HepG2 (cell line): ENCODE results near the gene RHEBL1. TPM values are rescaled to one million over a fixed set of nuclear protein-coding genes. Genes with fewer than 3 reads are reported as not detected.

Experiments
- ATAC-seq: fragments of 200-7000 bp; cut with Tn5 transposase; 3 replicates; pipeline ENCODE4 v1.9.1; 2020; ENCODE audit warnings: mild to moderate bottlenecking, moderate library complexity
- BruUV-seq: library from RNA; stranded (reverse); fragments of 400-500 nt; replicated peaks from 2 replicates; lab custom pipeline; 2021; lab: Mats Ljungman, UMichigan
- CTCF ChIA-PET: fragments of 300-600 bp; formaldehyde crosslinking; extraction: SDS; loops from one replicate; lab custom pipeline; 2021; ENCODE audit warnings: low total read pairs, inconsistent platforms, low intra/inter-chr PET ratio; lab: Yijun Ruan, JAX
- POLR2A ChIA-PET: fragments of 350-600 bp; sonication (Branson Sonifier 250); formaldehyde crosslinking; loops from one replicate; lab custom pipeline; 2020; ENCODE audit warnings: antibody characterized with exemption, inconsistent platforms; lab: Yijun Ruan, JAX
- DNase-seq: peaks from one replicate; pipeline ENCODE4 v3.0.0-alpha.2; 2015; ENCODE audit warnings: low spot score
- FAIRE-seq: peaks from 3 replicates; lab custom pipeline; 2011; peaks lifted over from hg19 to GRCh38; lab: Jason Lieb, UNC
- H2AFZ ChIP-seq: one replicate; pipeline ENCODE4 v1.6.1; 2011; ENCODE audit warnings: low read length, inconsistent platforms
- H3K27ac ChIP-seq: fragments of 300-600 bp; 3 replicates; pipeline ENCODE4 v1.8.0; 2011; ENCODE audit warnings: mixed run types, mild to moderate bottlenecking, mixed read lengths, low read length, inconsistent platforms; ENCODE audit not compliant: insufficient read depth; ENCODE audit errors: extremely low read length
- H3K27me3 ChIP-seq, 2 experiments: fragments of 200-600 bp in 1 of 2; 2 replicates in 1 of 2; 3 replicates in 1 of 2; pipeline versions ENCODE4 v1.6.0 to v1.8.0; 2011; ENCODE audit warnings: low read length in 2 of 2, mild to moderate bottlenecking in 2 of 2, moderate library complexity in 2 of 2, inconsistent platforms in 1 of 2; ENCODE audit not compliant: insufficient read depth in 2 of 2, control insufficient read depth in 1 of 2
- H3K36me3 ChIP-seq, 2 experiments: fragments of 200-600 bp in 1 of 2; replicated peaks in 1 of 2; 2 replicates in 1 of 2; 3 replicates in 1 of 2; pipeline versions ENCODE4 v1.5.1 to v1.8.0; 2011; ENCODE audit warnings: low read length in 2 of 2, inconsistent platforms in 1 of 2; ENCODE audit not compliant: insufficient read depth in 2 of 2, control insufficient read depth in 1 of 2
- H3K4me1 ChIP-seq: 2 replicates; pipeline ENCODE4 v1.5.1; 2012; ENCODE audit warnings: low read length, inconsistent platforms; ENCODE audit not compliant: insufficient read depth
- H3K4me2 ChIP-seq: 2 replicates; pipeline ENCODE4 v1.6.0; 2011; ENCODE audit warnings: low read depth, low read length, inconsistent platforms
- H3K4me3 ChIP-seq, 3 experiments: fragments of 200-600 bp in 1 of 3; sonication (generic), shearing (Covaris generic) in 1 of 3; replicated peaks in 1 of 3; 2 replicates each; pipeline ENCODE4 v1.5.1; 2011 to 2016; ENCODE audit warnings: low read length in 3 of 3, inconsistent platforms in 2 of 3, low read depth in 2 of 3, mild to moderate bottlenecking in 2 of 3, control low read depth in 1 of 3, mixed read lengths in 1 of 3; ENCODE audit not compliant: insufficient read depth in 1 of 3
- H3K79me2 ChIP-seq: one replicate; pipeline ENCODE4 v1.6.1; 2011; ENCODE audit warnings: low read length, inconsistent platforms; ENCODE audit not compliant: insufficient read depth
- H3K9ac ChIP-seq: 2 replicates; pipeline ENCODE4 v1.6.0; 2011; ENCODE audit warnings: mild to moderate bottlenecking, low read depth, low read length, inconsistent platforms; ENCODE audit not compliant: insufficient read depth
- H3K9me3 ChIP-seq: 2 replicates; pipeline ENCODE4 v1.5.1; 2012; ENCODE audit warnings: mild to moderate bottlenecking, low read length
- H4K20me1 ChIP-seq: 2 replicates; pipeline ENCODE4 v1.6.0; 2011; ENCODE audit warnings: inconsistent platforms, mild to moderate bottlenecking, low read length, moderate library complexity; ENCODE audit not compliant: insufficient read depth
- AGO2 ChIP-seq: fragments of 200-400 bp; formaldehyde crosslinking; optimal IDR thresholded peaks from 2 replicates; pipeline ENCODE3; 2017; ENCODE audit warnings: mild to moderate bottlenecking, low read depth, low read length, moderate library complexity
- CENPT ChIP-seq: sonication (generic); formaldehyde crosslinking; IDR thresholded peaks from 2 replicates; pipeline ENCODE4 v1.8.0; 2022; ENCODE audit warnings: low read depth, mild to moderate bottlenecking, moderate library complexity, missing genetic modification reagents
- HNRNPL ChIP-seq: fragments of 200-400 bp; formaldehyde crosslinking; IDR thresholded peaks from 2 replicates; pipeline ENCODE4 v1.6.1; 2017; ENCODE audit warnings: mild to moderate bottlenecking, low read depth, low read length
- ZNF563 ChIP-seq: sonication (generic); formaldehyde crosslinking; IDR thresholded peaks from 2 replicates; pipeline ENCODE4 v1.8.0; 2022; ENCODE audit warnings: mild to moderate bottlenecking, moderate library complexity, missing genetic modification reagents
- ZNF687 ChIP-seq: sonication (generic); formaldehyde crosslinking; IDR thresholded peaks from 2 replicates; pipeline ENCODE4 v1.5.1; 2020; ENCODE audit warnings: mild to moderate bottlenecking, missing genetic modification reagents, moderate library complexity
- WGBS: methylation state at CpG from one replicate; pipeline ENCODE4 v1.1.6; 2017; ENCODE audit warnings: low lambda C conversion rate; 5-methylcytosine and 5-hydroxymethylcytosine counted together
- in situ Hi-C: cut with HindIII; loops from 2 replicates; pipeline ENCODE4 v1.10.0; 2017; ENCODE audit warnings: low pct_unique_long_range_greater_than_20kb; ENCODE audit not compliant: extremely low pct_ligation_motif_present
- intact Hi-C: fragments of 100-400 bp; cut with micrococcal nuclease; formaldehyde crosslinking; loops from one replicate; pipeline ENCODE4 v1.10.0; 2022; ENCODE audit not compliant: unreplicated experiment
- polyA plus RNA-seq, 8 experiments: library from polyadenylated mRNA; depleted of rRNA in 3 of 8; stranded (reverse) in 7 of 8; unstranded in 1 of 8; fragments of >200 nt; fragmentation: Illumina TruSeq in 4 of 8; extraction: Trizol in 4 of 8; gene quantifications; 2 replicates each; pipeline versions ENCODE4 v1.2.1 to v1.2.3, GENCODE V29; 2011 to 2016; ENCODE audit warnings: low read depth in 4 of 8, missing spikeins in 1 of 8, mixed read lengths in 1 of 8; ENCODE audit not compliant: insufficient read depth in 1 of 8
- total RNA-seq, 5 experiments: library from RNA; depleted of rRNA; stranded (reverse); fragments of >200 nt; fragmentation: Illumina TruSeq; extraction: Trizol; gene quantifications; 2 replicates each; pipeline ENCODE4 v1.2.3, GENCODE V29; 2016; ENCODE audit warnings: low read depth in 1 of 5

Gene RHEBL1
- total and polyA plus RNA-seq, 2 of the 13 experiments (the other 11 are each of a cell fraction or from before 2014, with no cell fraction given), result 1.4 to 2.5 TPM

DNA sequence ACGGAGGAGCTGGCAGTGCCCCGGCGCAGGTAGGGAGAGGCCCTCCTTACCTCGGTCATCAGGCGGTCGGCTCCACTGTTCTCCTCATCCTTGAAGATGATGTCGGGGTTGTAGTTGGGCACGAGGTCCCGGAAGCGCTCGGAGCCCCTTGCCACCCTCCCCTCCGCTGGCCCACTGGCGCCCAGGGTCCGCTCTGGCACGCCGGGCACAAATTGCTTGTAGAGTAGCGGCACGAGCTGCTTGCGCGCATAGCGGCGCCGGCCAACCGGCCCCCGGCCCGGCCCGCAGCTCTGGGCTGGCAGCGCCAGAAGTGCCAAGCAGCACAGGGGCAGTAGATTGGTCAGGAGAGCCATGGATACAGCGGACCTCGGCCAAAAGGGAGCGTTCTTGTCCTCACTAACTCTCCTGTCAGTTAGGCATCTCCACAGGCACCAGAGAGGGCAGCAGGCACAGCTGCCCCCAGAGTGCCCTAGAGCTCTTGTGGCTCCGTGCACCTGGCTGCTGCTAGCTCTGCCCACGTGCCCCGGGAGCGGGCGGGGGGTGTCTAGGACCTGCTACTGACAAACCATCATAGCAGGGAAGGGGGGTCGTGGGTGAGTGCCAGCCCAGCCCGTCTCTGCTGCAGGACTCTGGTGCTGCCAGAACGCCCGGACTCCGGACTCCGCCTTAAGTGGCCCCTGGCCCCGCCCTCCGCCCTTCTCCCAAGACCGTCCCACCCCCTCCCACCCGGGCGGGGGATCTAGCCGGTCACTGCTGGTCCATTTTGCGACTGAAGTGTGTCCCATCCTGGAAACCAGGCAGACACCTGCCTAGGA is 24.6 kb upstream of the RHEBL1 start, which contains the start of gene DHH:
Gene DHH (minus strand): TSS at position 642 of the 815 bp plus-strand sequence. CDS start 289 bp downstream, at position 353.
- H3K9me3 ChIP-seq, result no peaks in the 10 kb centered on the region
- WGBS, result 20% methylated on average over 4 of the region's 49 CpGs
- POLR2A ChIA-PET, result interaction anchor here (1.3 to 1.4 kb wide), 2 partner anchors 14 to 17 kb away, joined by 4 read pairs; no protein-coding TSS in a partner anchor
- peaks cover 0 to 6% of the 10 kb centered on the region in 2 experiments; a peak in 1 of 5 replicates for H3K36me3 ChIP-seq
- TF ChIP-seq AGO2 (peak; percentile 14), CENPT (CRISPR knock-in tag) (no peak), HNRNPL (peak; percentile 66; the same call in 1 of the 2 replicates), ZNF563 (CRISPR knock-in tag) (no peak), ZNF687 (peak; percentile 26; the same call in 1 of the 2 replicates)
- no peak within 1 kb of the TSS for H3K27ac ChIP-seq
- in situ Hi-C loops, result no loop called here
- H3K4me3 ChIP-seq, result peak within 1 kb of the TSS in 1 of 3 experiments; percentile 3; a peak in 1 of 6 replicates
- no TSS peak for BruUV-seq
- H2AFZ ChIP-seq, result no peak within 1 kb of the TSS
- H4K20me1 ChIP-seq, result peaks cover 5% of the 10 kb centered on the region; the same call in 1 of the 2 replicates
- H3K9ac ChIP-seq, result no peak within 1 kb of the TSS
- peak; percentile 4; the same call in 2 of the 3 replicates for ATAC-seq
- peaks cover 40% of the 10 kb centered on the region for H3K4me1 ChIP-seq
- FAIRE-seq, result no peak
- CTCF ChIA-PET, result no interaction called here
- H3K27me3 ChIP-seq, result peaks cover 11 to 56% of the 10 kb centered on the region in 2 experiments; a peak in 4 of 5 replicates
- no peaks in the 10 kb centered on the region for H3K79me2 ChIP-seq
- DNase-seq, result no peak
- intact Hi-C loops, result no loop called here
- peak within 1 kb of the TSS; percentile 46; the same call in 1 of the 2 replicates for H3K4me2 ChIP-seq
